HepG2 (cell line): ENCODE data around the gene DNAJC24. TPM values are rescaled to one million over a fixed set of nuclear protein-coding genes. Genes with fewer than 3 reads are reported as not detected.

ENCODE experiments used
- ATAC-seq: fragments of 200-7000 bp; cut with Tn5 transposase; 3 replicates; pipeline ENCODE4 v1.9.1; 2020; ENCODE audit warnings: mild to moderate bottlenecking, moderate library complexity
- BruUV-seq: library from RNA; stranded (reverse); fragments of 400-500 nt; replicated peaks from 2 replicates; lab custom pipeline; 2021; lab: Mats Ljungman, UMichigan
- CTCF ChIA-PET: fragments of 300-600 bp; formaldehyde crosslinking; extraction: SDS; loops from one replicate; lab custom pipeline; 2021; ENCODE audit warnings: low total read pairs, inconsistent platforms, low intra/inter-chr PET ratio; lab: Yijun Ruan, JAX
- POLR2A ChIA-PET: fragments of 350-600 bp; sonication (Branson Sonifier 250); formaldehyde crosslinking; loops from one replicate; lab custom pipeline; 2020; ENCODE audit warnings: antibody characterized with exemption, inconsistent platforms; lab: Yijun Ruan, JAX
- DNase-seq: peaks from one replicate; pipeline ENCODE4 v3.0.0-alpha.2; 2015; ENCODE audit warnings: low spot score
- FAIRE-seq: peaks from 3 replicates; lab custom pipeline; 2011; peaks lifted over from hg19 to GRCh38; lab: Jason Lieb, UNC
- H2AFZ ChIP-seq: one replicate; pipeline ENCODE4 v1.6.1; 2011; ENCODE audit warnings: low read length, inconsistent platforms
- H3K27ac ChIP-seq: fragments of 300-600 bp; 3 replicates; pipeline ENCODE4 v1.8.0; 2011; ENCODE audit warnings: mixed run types, mild to moderate bottlenecking, mixed read lengths, low read length, inconsistent platforms; ENCODE audit not compliant: insufficient read depth; ENCODE audit errors: extremely low read length
- H3K27me3 ChIP-seq, 2 experiments: fragments of 200-600 bp in 1 of 2; 2 replicates in 1 of 2; 3 replicates in 1 of 2; pipeline versions ENCODE4 v1.6.0 to v1.8.0; 2011; ENCODE audit warnings: low read length in 2 of 2, mild to moderate bottlenecking in 2 of 2, moderate library complexity in 2 of 2, inconsistent platforms in 1 of 2; ENCODE audit not compliant: insufficient read depth in 2 of 2, control insufficient read depth in 1 of 2
- H3K36me3 ChIP-seq, 2 experiments: fragments of 200-600 bp in 1 of 2; replicated peaks in 1 of 2; 2 replicates in 1 of 2; 3 replicates in 1 of 2; pipeline versions ENCODE4 v1.5.1 to v1.8.0; 2011; ENCODE audit warnings: low read length in 2 of 2, inconsistent platforms in 1 of 2; ENCODE audit not compliant: insufficient read depth in 2 of 2, control insufficient read depth in 1 of 2
- H3K4me1 ChIP-seq: 2 replicates; pipeline ENCODE4 v1.5.1; 2012; ENCODE audit warnings: low read length, inconsistent platforms; ENCODE audit not compliant: insufficient read depth
- H3K4me2 ChIP-seq: 2 replicates; pipeline ENCODE4 v1.6.0; 2011; ENCODE audit warnings: low read depth, low read length, inconsistent platforms
- H3K4me3 ChIP-seq, 3 experiments: fragments of 200-600 bp in 1 of 3; sonication (generic), shearing (Covaris generic) in 1 of 3; replicated peaks in 1 of 3; 2 replicates each; pipeline ENCODE4 v1.5.1; 2011 to 2016; ENCODE audit warnings: low read length in 3 of 3, inconsistent platforms in 2 of 3, low read depth in 2 of 3, mild to moderate bottlenecking in 2 of 3, control low read depth in 1 of 3, mixed read lengths in 1 of 3; ENCODE audit not compliant: insufficient read depth in 1 of 3
- H3K79me2 ChIP-seq: one replicate; pipeline ENCODE4 v1.6.1; 2011; ENCODE audit warnings: low read length, inconsistent platforms; ENCODE audit not compliant: insufficient read depth
- H3K9ac ChIP-seq: 2 replicates; pipeline ENCODE4 v1.6.0; 2011; ENCODE audit warnings: mild to moderate bottlenecking, low read depth, low read length, inconsistent platforms; ENCODE audit not compliant: insufficient read depth
- H3K9me3 ChIP-seq: 2 replicates; pipeline ENCODE4 v1.5.1; 2012; ENCODE audit warnings: mild to moderate bottlenecking, low read length
- H4K20me1 ChIP-seq: 2 replicates; pipeline ENCODE4 v1.6.0; 2011; ENCODE audit warnings: inconsistent platforms, mild to moderate bottlenecking, low read length, moderate library complexity; ENCODE audit not compliant: insufficient read depth
- ARID2 ChIP-seq: sonication (generic); formaldehyde crosslinking; IDR thresholded peaks from 2 replicates; pipeline ENCODE4 v1.8.1; 2022; ENCODE audit warnings: mild to moderate bottlenecking, missing genetic modification reagents, borderline replicate concordance
- ETV5 ChIP-seq: IDR thresholded peaks from 2 replicates; pipeline ENCODE4 v1.6.1; 2018; ENCODE audit warnings: missing biosample characterization, missing genetic modification reagents, inconsistent platforms, borderline replicate concordance
- FOXP1 ChIP-seq, 2 experiments: fragments of 450-650 bp in 1 of 2; IDR thresholded peaks; 2 replicates each; pipeline ENCODE4 v1.6.1; 2017 to 2018; ENCODE audit warnings: antibody characterized with exemption in 1 of 2
- KAT8 ChIP-seq: IDR thresholded peaks from 2 replicates; pipeline ENCODE4 v1.6.1; 2016; ENCODE audit warnings: missing genetic modification reagents, missing compliant biosample characterization
- MLXIP ChIP-seq: sonication (generic); formaldehyde crosslinking; IDR thresholded peaks from 2 replicates; pipeline ENCODE4 v1.9.0; 2021; ENCODE audit warnings: missing genetic modification reagents, borderline replicate concordance
- NR1H2 ChIP-seq: sonication (generic); formaldehyde crosslinking; IDR thresholded peaks from 2 replicates; pipeline ENCODE4 v1.8.1; 2022; ENCODE audit warnings: low read depth, missing genetic modification reagents, borderline replicate concordance
- THAP9 ChIP-seq: sonication (generic); formaldehyde crosslinking; IDR thresholded peaks from 2 replicates; pipeline ENCODE4; 2020; ENCODE audit warnings: missing genetic modification reagents, mild to moderate bottlenecking, borderline replicate concordance
- ZNF264 ChIP-seq: sonication (generic); formaldehyde crosslinking; IDR thresholded peaks from 2 replicates; pipeline ENCODE4 v1.4.0; 2020; ENCODE audit warnings: missing genetic modification reagents
- ZNF512B ChIP-seq: sonication (generic); formaldehyde crosslinking; IDR thresholded peaks from 2 replicates; pipeline ENCODE4 v1.5.1; 2020; ENCODE audit warnings: missing genetic modification reagents, mild to moderate bottlenecking, borderline replicate concordance
- ZNF614 ChIP-seq: IDR thresholded peaks from 2 replicates; pipeline ENCODE4 v1.6.1; 2018; ENCODE audit warnings: missing biosample characterization, missing genetic modification reagents, inconsistent platforms, borderline replicate concordance
- ZNF773 ChIP-seq: sonication (generic); formaldehyde crosslinking; IDR thresholded peaks from 2 replicates; pipeline ENCODE4 v1.4.0; 2020; ENCODE audit warnings: missing genetic modification reagents, borderline replicate concordance
- WGBS: methylation state at CpG from one replicate; pipeline ENCODE4 v1.1.6; 2017; ENCODE audit warnings: low lambda C conversion rate; 5-methylcytosine and 5-hydroxymethylcytosine counted together
- in situ Hi-C: cut with HindIII; loops from 2 replicates; pipeline ENCODE4 v1.10.0; 2017; ENCODE audit warnings: low pct_unique_long_range_greater_than_20kb; ENCODE audit not compliant: extremely low pct_ligation_motif_present
- intact Hi-C: fragments of 100-400 bp; cut with micrococcal nuclease; formaldehyde crosslinking; loops from one replicate; pipeline ENCODE4 v1.10.0; 2022; ENCODE audit not compliant: unreplicated experiment
- polyA plus RNA-seq, 8 experiments: library from polyadenylated mRNA; depleted of rRNA in 3 of 8; stranded (reverse) in 7 of 8; unstranded in 1 of 8; fragments of >200 nt; fragmentation: Illumina TruSeq in 4 of 8; extraction: Trizol in 4 of 8; gene quantifications; 2 replicates each; pipeline versions ENCODE4 v1.2.1 to v1.2.3, GENCODE V29; 2011 to 2016; ENCODE audit warnings: low read depth in 4 of 8, missing spikeins in 1 of 8, mixed read lengths in 1 of 8; ENCODE audit not compliant: insufficient read depth in 1 of 8
- total RNA-seq, 5 experiments: library from RNA; depleted of rRNA; stranded (reverse); fragments of >200 nt; fragmentation: Illumina TruSeq; extraction: Trizol; gene quantifications; 2 replicates each; pipeline ENCODE4 v1.2.3, GENCODE V29; 2016; ENCODE audit warnings: low read depth in 1 of 5
- TF ChIP-seq, protein P1 (sequence below): IDR thresholded peaks from 2 replicates; pipeline ENCODE4 v1.4.0; 2020; ENCODE audit warnings: mild to moderate bottlenecking, missing genetic modification reagents

Gene DNAJC24
- total and polyA plus RNA-seq, 2 of the 13 experiments (the other 11 are each of a cell fraction or from before 2014, with no cell fraction given), result 10.5 to 13.7 TPM

DNA sequence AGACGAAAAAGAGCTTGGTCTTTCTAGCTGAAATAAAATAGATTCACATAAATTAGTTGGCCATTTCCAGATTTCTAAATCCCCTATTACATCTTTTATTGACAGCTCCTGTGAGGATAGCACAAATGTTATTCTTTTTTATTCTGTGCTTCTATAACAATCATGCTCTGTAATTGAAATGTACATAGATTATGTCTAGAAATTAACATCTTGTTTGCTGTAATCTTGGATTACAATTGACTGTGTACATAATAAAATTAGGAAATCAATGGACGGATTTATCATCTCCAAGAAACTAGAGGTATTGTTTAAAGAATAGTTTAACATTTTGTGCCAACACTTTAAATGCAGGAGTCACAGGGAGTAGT, 108.5 kb downstream of the DNAJC24 start:
- ChIA-PET CTCF (no interaction called here), POLR2A (no interaction called here)
- Histone ChIP-seq H3K4me3 (no peak overlapping the region), H4K20me1 (no peaks in the 10 kb centered on the region), H3K27ac (no peak overlapping the region), H3K27me3 (no peaks in the 10 kb centered on the region; a peak in 1 of 5 replicates), H3K4me2 (no peak overlapping the region), H3K4me1 (no peaks in the 10 kb centered on the region), H3K9ac (no peak overlapping the region), H3K9me3 (no peaks in the 10 kb centered on the region), H3K36me3 (no peaks in the 10 kb centered on the region), H2AFZ (no peak overlapping the region), H3K79me2 (peaks cover 26% of the 10 kb centered on the region)
- FAIRE-seq, result no peak
- BruUV-seq, result no TSS peak
- in situ Hi-C loops (no loop called here), intact Hi-C loops (no loop called here)
- no peak for DNase-seq
- ATAC-seq, result no peak
- WGBS, result 97% methylated on average over 2 of the region's 2 CpGs
- TF ChIP-seq THAP9 (CRISPR knock-in tag) (no peak), FOXP1 (IDR thresholded peaks at IDR 0.05) (no peak), FOXP1 (CRISPR knock-in tag; IDR thresholded peaks at IDR 0.05) (no peak), ZNF614 (CRISPR knock-in tag) (no peak), KAT8 (no peak), ZNF264 (CRISPR knock-in tag) (no peak), ZNF773 (CRISPR knock-in tag) (no peak), MLXIP (no peak), ARID2 (CRISPR knock-in tag) (no peak), ZNF512B (no peak), NR1H2 (no peak), ETV5 (CRISPR knock-in tag) (no peak)
- TF ChIP-seq, protein P1, sequence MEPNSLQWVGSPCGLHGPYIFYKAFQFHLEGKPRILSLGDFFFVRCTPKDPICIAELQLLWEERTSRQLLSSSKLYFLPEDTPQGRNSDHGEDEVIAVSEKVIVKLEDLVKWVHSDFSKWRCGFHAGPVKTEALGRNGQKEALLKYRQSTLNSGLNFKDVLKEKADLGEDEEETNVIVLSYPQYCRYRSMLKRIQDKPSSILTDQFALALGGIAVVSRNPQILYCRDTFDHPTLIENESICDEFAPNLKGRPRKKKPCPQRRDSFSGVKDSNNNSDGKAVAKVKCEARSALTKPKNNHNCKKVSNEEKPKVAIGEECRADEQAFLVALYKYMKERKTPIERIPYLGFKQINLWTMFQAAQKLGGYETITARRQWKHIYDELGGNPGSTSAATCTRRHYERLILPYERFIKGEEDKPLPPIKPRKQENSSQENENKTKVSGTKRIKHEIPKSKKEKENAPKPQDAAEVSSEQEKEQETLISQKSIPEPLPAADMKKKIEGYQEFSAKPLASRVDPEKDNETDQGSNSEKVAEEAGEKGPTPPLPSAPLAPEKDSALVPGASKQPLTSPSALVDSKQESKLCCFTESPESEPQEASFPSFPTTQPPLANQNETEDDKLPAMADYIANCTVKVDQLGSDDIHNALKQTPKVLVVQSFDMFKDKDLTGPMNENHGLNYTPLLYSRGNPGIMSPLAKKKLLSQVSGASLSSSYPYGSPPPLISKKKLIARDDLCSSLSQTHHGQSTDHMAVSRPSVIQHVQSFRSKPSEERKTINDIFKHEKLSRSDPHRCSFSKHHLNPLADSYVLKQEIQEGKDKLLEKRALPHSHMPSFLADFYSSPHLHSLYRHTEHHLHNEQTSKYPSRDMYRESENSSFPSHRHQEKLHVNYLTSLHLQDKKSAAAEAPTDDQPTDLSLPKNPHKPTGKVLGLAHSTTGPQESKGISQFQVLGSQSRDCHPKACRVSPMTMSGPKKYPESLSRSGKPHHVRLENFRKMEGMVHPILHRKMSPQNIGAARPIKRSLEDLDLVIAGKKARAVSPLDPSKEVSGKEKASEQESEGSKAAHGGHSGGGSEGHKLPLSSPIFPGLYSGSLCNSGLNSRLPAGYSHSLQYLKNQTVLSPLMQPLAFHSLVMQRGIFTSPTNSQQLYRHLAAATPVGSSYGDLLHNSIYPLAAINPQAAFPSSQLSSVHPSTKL, result no peak
